Panc1 (cell line): ENCODE results near the gene PRKCA. TPM values are rescaled to one million over a fixed set of nuclear protein-coding genes. Genes with fewer than 3 reads are reported as not detected.

Experiments used
- ATAC-seq: fragments of 200-7000 bp; cut with Tn5 transposase; 2 replicates; pipeline ENCODE4 v1.9.1; 2020; ENCODE audit warnings: mild to moderate bottlenecking, moderate library complexity
- BruUV-seq: library from RNA; stranded (reverse); fragments of 400-500 nt; replicated peaks from 2 replicates; lab custom pipeline; 2021; lab: Mats Ljungman, UMichigan
- CTCF ChIA-PET: fragments of 300-600 bp; sonication (Branson Sonifier 250); formaldehyde crosslinking; loops from one replicate; lab custom pipeline; 2022; ENCODE audit warnings: antibody characterized with exemption; lab: Charles Lee
- POLR2A ChIA-PET: fragments of 300-600 bp; sonication (Branson Sonifier 250); formaldehyde crosslinking; loops from one replicate; lab custom pipeline; 2022; ENCODE audit warnings: antibody characterized with exemption; lab: Charles Lee
- DNase-seq: peaks from one replicate; pipeline ENCODE4 v3.0.0-alpha.2; 2010; ENCODE audit warnings: low read depth, low spot score
- H3K27ac ChIP-seq: 2 replicates; pipeline ENCODE4 v1.5.1; 2011; ENCODE audit warnings: mild to moderate bottlenecking, low read length, inconsistent platforms
- H3K27me3 ChIP-seq: fragments of 200-500 bp; sonication (Bioruptor generic); 2 replicates; pipeline ENCODE4 v1.6.0; 2014; ENCODE audit warnings: low read length, inconsistent platforms; ENCODE audit not compliant: control insufficient read depth, insufficient read depth
- H3K36me3 ChIP-seq: fragments of 200-500 bp; sonication (Bioruptor generic); 2 replicates; pipeline ENCODE4 v1.5.1; 2014; ENCODE audit warnings: inconsistent platforms, mild to moderate bottlenecking, low read length, moderate library complexity; ENCODE audit not compliant: control insufficient read depth, insufficient read depth
- H3K4me1 ChIP-seq: 2 replicates; pipeline ENCODE4 v1.5.1; 2011; ENCODE audit warnings: inconsistent platforms, mild to moderate bottlenecking, low read length, moderate library complexity; ENCODE audit not compliant: control insufficient read depth, insufficient read depth
- H3K4me3 ChIP-seq, 2 experiments: 2 replicates each; pipeline ENCODE4 v1.5.1; 2011 to 2012; ENCODE audit warnings: low read depth in 2 of 2, low read length in 2 of 2, mild to moderate bottlenecking in 2 of 2, inconsistent platforms in 1 of 2, moderate library complexity in 1 of 2
- H3K9me3 ChIP-seq: fragments of 200-500 bp; sonication (Bioruptor generic); 2 replicates; pipeline ENCODE4 v1.5.1; 2014; ENCODE audit warnings: low read depth, mild to moderate bottlenecking, inconsistent platforms, low read length, moderate library complexity; ENCODE audit not compliant: control insufficient read depth, insufficient read depth
- CTCF ChIP-seq: fragments of 450-650 bp; IDR thresholded peaks from 2 replicates; pipeline ENCODE4 v1.5.1; 2017; ENCODE audit warnings: mild to moderate bottlenecking
- POLR2AphosphoS5 ChIP-seq: IDR thresholded peaks from 2 replicates; pipeline ENCODE4 v1.6.1; 2012; ENCODE audit warnings: mild to moderate bottlenecking, low read depth, low read length, moderate library complexity
- SIN3A ChIP-seq: IDR thresholded peaks from 2 replicates; pipeline ENCODE4 v1.6.1; 2012; ENCODE audit warnings: low read depth, mild to moderate bottlenecking, low read length, moderate library complexity, borderline replicate concordance; ENCODE audit not compliant: insufficient read depth
- TCF7L2 ChIP-seq: IDR thresholded peaks from 2 replicates; pipeline ENCODE4 v1.6.1; 2011; ENCODE audit warnings: mild to moderate bottlenecking, low read depth, low read length, inconsistent platforms
- in situ Hi-C: cut with HindIII; loops from 2 replicates; pipeline ENCODE4 v1.10.0; 2016; ENCODE audit warnings: low sequenced_read_pairs, low pct_unique_long_range_greater_than_20kb
- intact Hi-C: fragments of 100-400 bp; cut with micrococcal nuclease; formaldehyde crosslinking; loops from one replicate; pipeline ENCODE4 v1.10.0; 2022; ENCODE audit not compliant: unreplicated experiment
- total RNA-seq: library from RNA; stranded (reverse); gene quantifications from one replicate; pipeline ENCODE4 v1.2.1, GENCODE V29; 2021; ENCODE audit not compliant: unreplicated experiment
- TF ChIP-seq, protein P1 (sequence below), 2 experiments: IDR thresholded peaks; 2 replicates each; pipeline ENCODE4 v1.6.1; 2011 to 2012; ENCODE audit warnings: low read depth in 2 of 2, control low read depth in 1 of 2, low read length in 1 of 2, mild to moderate bottlenecking in 1 of 2, moderate library complexity in 1 of 2; ENCODE audit not compliant: insufficient read depth in 1 of 2

PRKCA gene
- total RNA-seq, 1 experiment from 2014 or later: 53.0 TPM

- Histone ChIP-seq H3K4me3 (no peak overlapping the region), H3K27me3 (no peaks in the 10 kb centered on the region), H3K36me3 (no peaks in the 10 kb centered on the region; the same call in 1 of the 2 replicates), H3K4me1 (no peaks in the 10 kb centered on the region), H3K9me3 (no peaks in the 10 kb centered on the region), H3K27ac (no peak overlapping the region)
- no TSS peak for BruUV-seq
- in situ Hi-C loops: no loop called here
- POLR2A ChIA-PET: no interaction called here
- intact Hi-C loops: no loop called here
- no peak for ATAC-seq
- TF ChIP-seq POLR2AphosphoS5: no peak
- no peak for TF ChIP-seq TCF7L2
- TF ChIP-seq, protein P1, sequence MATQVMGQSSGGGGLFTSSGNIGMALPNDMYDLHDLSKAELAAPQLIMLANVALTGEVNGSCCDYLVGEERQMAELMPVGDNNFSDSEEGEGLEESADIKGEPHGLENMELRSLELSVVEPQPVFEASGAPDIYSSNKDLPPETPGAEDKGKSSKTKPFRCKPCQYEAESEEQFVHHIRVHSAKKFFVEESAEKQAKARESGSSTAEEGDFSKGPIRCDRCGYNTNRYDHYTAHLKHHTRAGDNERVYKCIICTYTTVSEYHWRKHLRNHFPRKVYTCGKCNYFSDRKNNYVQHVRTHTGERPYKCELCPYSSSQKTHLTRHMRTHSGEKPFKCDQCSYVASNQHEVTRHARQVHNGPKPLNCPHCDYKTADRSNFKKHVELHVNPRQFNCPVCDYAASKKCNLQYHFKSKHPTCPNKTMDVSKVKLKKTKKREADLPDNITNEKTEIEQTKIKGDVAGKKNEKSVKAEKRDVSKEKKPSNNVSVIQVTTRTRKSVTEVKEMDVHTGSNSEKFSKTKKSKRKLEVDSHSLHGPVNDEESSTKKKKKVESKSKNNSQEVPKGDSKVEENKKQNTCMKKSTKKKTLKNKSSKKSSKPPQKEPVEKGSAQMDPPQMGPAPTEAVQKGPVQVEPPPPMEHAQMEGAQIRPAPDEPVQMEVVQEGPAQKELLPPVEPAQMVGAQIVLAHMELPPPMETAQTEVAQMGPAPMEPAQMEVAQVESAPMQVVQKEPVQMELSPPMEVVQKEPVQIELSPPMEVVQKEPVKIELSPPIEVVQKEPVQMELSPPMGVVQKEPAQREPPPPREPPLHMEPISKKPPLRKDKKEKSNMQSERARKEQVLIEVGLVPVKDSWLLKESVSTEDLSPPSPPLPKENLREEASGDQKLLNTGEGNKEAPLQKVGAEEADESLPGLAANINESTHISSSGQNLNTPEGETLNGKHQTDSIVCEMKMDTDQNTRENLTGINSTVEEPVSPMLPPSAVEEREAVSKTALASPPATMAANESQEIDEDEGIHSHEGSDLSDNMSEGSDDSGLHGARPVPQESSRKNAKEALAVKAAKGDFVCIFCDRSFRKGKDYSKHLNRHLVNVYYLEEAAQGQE (IDR thresholded peaks at IDR 0.05; ENCODE audit: insufficient read depth in 1 of 2, low read depth in 2 of 2, low read length in 1 of 2): no peak
- TF ChIP-seq SIN3A: no peak
- TF ChIP-seq CTCF: no peak
- DNase-seq: no peak
- CTCF ChIA-PET: no interaction called here
Measured at GRCh38 chr17:66649818-66650543, 347.6 kb downstream of the PRKCA start.

DNA sequence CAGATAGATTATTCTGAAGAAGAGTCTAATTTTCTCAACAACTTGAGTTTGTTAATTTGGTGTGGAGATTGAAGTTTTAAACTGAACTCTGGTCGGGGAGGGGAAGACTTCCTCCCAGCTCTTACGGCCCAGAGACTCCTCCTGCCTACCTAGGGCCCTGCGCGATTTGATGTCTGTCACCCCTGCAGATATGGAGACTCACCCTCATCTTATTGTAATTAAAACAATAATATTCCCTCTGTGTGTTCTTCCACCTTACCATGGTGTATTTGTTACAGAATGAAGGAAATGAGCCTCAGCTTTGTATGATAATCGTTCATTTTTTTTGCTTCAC is 348.1 kb downstream of the PRKCA start:
- ATAC-seq: no peak

More for the DNA sequence above, 348.1 kb downstream of the PRKCA start:
- Histone ChIP-seq H3K9me3 (no peaks in the 10 kb centered on the region), H3K27me3 (no peaks in the 10 kb centered on the region), H3K27ac (no peak overlapping the region), H3K36me3 (no peaks in the 10 kb centered on the region; the same call in 1 of the 2 replicates), H3K4me3 (no peak overlapping the region), H3K4me1 (no peaks in the 10 kb centered on the region)
- TF ChIP-seq, protein P1 (IDR thresholded peaks at IDR 0.05; ENCODE audit: insufficient read depth in 1 of 2, low read depth in 2 of 2, low read length in 1 of 2): no peak
- TF ChIP-seq CTCF (no peak), SIN3A (no peak), TCF7L2 (no peak), POLR2AphosphoS5 (no peak)
- ChIA-PET CTCF (no interaction called here), POLR2A (no interaction called here)
- intact Hi-C loops (no loop called here), in situ Hi-C loops (no loop called here)
- no peak for DNase-seq
- no TSS peak for BruUV-seq
